ENCODE results near the gene FXYD6.

FXYD6 gene

DNA sequence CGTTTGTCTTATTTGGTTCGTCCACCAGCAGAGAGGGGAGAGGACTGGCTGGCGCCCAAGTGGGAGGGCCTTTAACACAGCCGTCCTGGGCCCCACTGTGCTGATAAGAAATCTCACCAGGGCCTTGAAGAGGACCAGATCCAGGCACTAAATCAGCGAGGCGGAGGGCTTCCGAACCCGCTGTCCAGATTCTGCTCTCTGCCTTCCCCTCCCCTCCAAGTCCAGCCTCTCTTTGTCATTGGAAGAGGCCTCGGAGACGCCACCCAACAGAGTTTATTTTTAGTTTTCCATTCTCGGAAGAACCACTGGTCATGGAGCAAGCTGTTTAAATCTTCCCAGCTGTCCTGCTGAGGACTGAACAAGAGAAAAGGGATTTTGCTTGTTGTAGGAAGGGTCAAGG, 9.3 kb upstream of the FXYD6 start:
- Histone ChIP-seq H3K9ac (ENCODE audit: low read depth, low read length) (no peak overlapping the region), H3K9me3 (ENCODE audit: control insufficient read depth, insufficient read depth, low read length) (no peaks in the 10 kb centered on the region), H3K4me1 (ENCODE audit: insufficient read depth, low read length) (peaks cover 17% of the 10 kb centered on the region), H3K36me3 (ENCODE audit: insufficient read depth, low read length) (no peaks in the 10 kb centered on the region)

DNA sequence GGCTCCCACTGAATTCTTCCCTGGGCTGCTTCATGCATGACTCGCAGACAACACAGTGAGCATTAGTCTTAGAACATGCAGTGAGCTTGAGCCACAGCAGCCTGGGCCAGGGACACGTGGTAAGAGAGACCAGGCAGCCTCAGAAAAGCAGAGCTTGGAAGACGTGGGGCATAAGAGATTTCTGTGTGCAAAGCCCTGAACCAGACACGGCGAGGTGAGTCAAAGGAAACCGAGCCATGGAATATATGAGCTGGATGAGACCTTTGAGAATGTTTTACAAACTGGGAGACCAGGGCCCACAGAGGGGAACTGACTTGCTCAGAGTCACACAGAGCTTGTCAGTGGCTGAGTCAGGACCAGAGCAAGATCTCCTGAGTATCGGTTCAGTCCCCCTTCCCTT, 8.5 kb upstream of the FXYD6 start:
- H3K4me1 ChIP-seq (ENCODE audit: insufficient read depth, low read length): peaks cover 17% of the 10 kb centered on the region
- no peaks in the 10 kb centered on the region for H3K36me3 ChIP-seq (ENCODE audit: insufficient read depth, low read length)
- no peak overlapping the region for H3K9ac ChIP-seq (ENCODE audit: low read depth, low read length)
- H3K9me3 ChIP-seq (ENCODE audit: control insufficient read depth, insufficient read depth, low read length): no peaks in the 10 kb centered on the region

DNA sequence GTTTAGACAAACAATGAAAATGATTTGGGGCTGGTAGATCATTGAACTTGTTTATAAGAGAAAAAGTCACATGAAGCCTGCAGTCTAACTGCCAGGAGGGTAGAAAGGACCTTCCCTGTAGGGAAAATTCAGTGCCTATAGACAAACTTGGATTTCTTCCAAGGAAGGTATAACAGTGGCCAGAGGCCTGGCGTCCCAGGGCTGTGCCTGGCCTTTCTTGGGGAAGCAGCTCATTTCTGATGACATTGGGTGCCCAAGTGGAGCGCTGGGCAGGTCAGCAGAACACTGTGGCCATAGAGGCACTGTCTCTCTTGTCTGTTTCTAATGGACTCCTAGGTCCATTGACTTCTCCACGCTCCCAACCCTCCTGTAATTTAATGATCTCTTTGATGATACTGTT, 6.6 kb upstream of the FXYD6 start:
- Histone ChIP-seq H3K9me3 (ENCODE audit: control insufficient read depth, insufficient read depth, low read length) (no peaks in the 10 kb centered on the region), H3K4me1 (ENCODE audit: insufficient read depth, low read length) (peaks cover 17% of the 10 kb centered on the region), H3K36me3 (ENCODE audit: insufficient read depth, low read length) (no peaks in the 10 kb centered on the region), H3K9ac (ENCODE audit: low read depth, low read length) (no peak overlapping the region)

DNA sequence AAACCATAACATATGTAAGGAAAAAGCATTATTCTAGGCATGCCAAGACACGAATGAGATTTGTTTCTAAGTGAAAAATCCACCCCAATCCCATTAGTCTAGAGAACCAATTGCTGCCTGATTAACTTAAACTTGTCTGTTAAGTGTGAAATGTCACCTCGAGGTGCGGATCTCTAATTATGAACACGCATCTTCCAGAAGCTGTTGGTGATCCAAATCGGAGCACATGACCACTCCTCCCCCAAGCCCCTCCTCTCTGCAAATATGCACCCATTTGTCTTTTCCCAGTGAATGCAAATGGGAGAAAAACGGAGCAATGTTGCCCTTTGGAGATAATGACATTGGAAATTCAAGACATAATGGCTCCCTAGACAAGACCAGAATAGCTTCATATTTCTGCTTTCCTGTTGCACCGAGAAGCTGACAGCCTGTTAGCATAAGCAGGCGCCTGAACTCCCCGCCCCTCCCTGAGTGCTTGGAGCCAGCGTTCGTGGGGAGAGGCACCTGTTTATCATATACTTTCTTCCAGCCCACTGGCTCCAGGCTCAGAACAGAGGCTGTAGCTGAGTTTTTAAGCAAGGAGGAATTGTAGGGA, 6.0 kb upstream of the FXYD6 start:
- no peaks in the 10 kb centered on the region for H3K36me3 ChIP-seq (ENCODE audit: insufficient read depth, low read length)
- peaks cover 24% of the 10 kb centered on the region; the same call in 1 of the 2 replicates for H3K4me1 ChIP-seq (ENCODE audit: insufficient read depth, low read length)
- H3K9ac ChIP-seq (ENCODE audit: low read depth, low read length): no peak overlapping the region
- H3K9me3 ChIP-seq (ENCODE audit: control insufficient read depth, insufficient read depth, low read length): no peaks in the 10 kb centered on the region

DNA sequence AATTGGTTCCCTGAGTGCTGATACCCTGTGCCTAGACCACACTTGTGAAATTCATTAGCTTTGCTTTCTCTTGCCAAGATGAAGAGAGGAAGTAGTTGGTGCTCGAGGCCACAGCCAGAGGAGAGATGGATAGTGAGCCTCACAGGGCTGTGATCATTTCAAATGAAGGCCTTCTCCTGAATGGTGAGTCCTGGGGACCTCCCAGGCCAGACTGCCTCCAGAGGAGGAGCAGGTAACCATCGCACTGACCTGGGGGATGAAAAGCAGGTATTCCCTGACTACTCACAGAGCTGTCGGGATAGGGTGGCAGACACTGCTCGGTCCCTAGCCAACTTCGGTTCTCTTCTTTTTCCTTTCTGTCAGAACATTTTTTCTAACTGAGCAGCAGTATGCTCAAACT, 4.8 kb upstream of the FXYD6 start:
- Histone ChIP-seq H3K4me1 (ENCODE audit: insufficient read depth, low read length) (peaks cover 28% of the 10 kb centered on the region), H3K36me3 (ENCODE audit: insufficient read depth, low read length) (no peaks in the 10 kb centered on the region)

DNA sequence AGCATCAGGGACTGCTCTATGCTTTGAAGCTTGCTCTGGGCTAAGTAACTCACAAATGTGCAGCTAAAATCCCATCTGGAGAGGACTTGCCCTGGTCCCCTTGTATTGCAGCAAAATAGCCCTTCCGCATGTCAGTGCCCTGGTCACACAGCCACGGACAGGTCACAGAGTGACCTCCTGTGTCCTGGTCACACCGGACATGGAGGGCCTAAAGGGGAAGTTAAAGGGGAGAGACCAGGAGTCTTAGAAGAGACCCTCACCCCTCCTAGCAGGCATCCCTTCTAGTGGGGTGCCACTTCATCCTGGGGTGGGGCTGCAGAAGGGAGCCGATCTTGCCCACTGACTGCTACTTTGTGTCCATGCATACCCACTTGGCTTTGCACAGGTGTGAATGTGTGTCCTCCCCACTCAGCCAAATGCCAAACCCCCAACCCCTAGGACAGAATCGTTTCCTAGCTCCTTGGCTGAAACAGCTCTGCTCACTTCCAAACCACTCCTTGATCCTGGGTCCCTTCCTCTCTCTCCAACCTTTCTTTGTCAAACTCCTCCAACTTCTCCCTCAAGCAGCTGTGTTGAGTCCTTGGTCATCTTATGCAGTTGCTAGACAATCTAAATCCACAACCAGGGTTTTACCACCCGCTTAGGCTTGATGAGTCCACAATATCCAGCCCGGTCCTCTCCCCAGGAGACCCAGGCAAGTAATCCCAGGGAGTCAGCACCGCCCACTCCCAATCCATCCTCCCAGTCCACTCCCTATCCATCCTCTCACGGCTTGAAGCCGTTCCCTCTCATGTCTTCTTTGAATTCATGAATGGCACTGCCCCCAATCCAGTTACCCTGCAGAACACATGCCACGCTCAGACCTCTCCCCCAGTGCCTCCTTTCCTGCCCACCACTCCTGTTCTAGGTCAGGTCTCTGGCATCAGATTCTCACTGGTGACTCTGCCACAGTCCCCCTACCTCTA, 3.3 kb upstream of the FXYD6 start:
- no peaks in the 10 kb centered on the region for H3K9me3 ChIP-seq (ENCODE audit: control insufficient read depth, insufficient read depth, low read length)
- no peaks in the 10 kb centered on the region for H3K36me3 ChIP-seq (ENCODE audit: insufficient read depth, low read length)
- H3K9ac ChIP-seq (ENCODE audit: low read depth, low read length): no peak overlapping the region
- H3K4me1 ChIP-seq (ENCODE audit: insufficient read depth, low read length): peaks cover 31% of the 10 kb centered on the region

More for the DNA sequence above, 4.8 kb upstream of the FXYD6 start:
- Histone ChIP-seq H3K9me3 (ENCODE audit: control insufficient read depth, insufficient read depth, low read length) (no peaks in the 10 kb centered on the region), H3K9ac (ENCODE audit: low read depth, low read length) (no peak overlapping the region)

DNA sequence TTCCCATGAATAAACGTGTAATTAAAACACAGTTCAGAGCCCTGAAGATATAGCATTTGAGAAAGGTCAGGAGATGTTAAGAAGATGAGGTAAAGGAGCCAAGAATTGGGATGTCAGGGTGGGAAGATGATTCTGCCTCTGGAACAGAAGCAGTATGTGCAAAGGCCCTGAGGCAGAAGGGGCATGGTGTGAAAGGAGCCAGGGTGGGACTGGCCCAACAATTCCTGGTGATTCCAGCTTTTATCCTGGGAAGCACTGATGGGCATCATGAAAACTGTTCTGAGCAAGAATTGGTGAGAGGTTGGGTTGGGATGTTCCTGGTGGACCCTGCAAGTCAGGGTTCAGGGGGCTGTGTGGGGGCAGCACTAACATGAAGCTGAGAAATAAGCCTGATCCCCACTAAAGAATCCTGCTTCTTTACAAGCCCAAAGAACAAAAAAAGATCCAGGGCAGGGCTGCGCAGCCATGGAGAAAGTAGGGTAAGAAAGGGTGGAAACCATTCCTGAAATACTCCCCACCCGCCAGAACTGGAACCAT, 2.5 kb upstream of the FXYD6 start:
- Histone ChIP-seq H3K36me3 (ENCODE audit: insufficient read depth, low read length) (no peaks in the 10 kb centered on the region), H3K4me1 (ENCODE audit: insufficient read depth, low read length) (peaks cover 34% of the 10 kb centered on the region), H3K9me3 (ENCODE audit: control insufficient read depth, insufficient read depth, low read length) (no peaks in the 10 kb centered on the region), H3K9ac (ENCODE audit: low read depth, low read length) (no peak overlapping the region)

DNA sequence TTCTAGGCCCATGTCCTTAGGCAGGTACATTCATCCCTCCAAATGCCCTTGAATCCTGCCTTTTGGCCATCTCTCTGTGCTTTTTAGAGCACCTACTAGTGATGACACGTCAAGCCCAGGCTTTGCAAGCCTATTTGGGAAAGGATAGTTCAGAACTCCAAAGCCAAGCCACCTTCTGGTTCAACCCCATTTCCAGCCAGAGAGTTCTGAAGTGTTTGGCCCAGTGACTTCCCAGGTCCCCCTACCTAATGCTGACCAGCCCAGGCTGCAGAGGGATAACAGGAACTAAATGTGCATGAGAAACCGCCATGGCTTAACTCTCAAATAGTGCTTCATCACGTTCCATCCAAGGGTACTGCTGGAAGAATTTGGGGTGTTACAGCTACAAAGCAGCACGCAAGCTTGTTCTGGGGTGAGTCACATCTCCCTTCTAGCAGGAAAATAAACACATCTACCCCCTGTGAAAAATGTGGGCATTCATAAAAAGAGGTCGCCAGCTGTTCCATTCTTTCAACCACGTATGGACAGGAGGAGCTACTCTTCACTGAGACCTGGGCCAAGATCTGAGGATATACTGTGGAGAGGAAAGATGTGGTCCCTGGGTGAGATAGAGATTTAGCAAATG, 2.0 kb upstream of the FXYD6 start:
- no peaks in the 10 kb centered on the region for H3K36me3 ChIP-seq (ENCODE audit: insufficient read depth, low read length)
- peaks cover 36% of the 10 kb centered on the region for H3K4me1 ChIP-seq (ENCODE audit: insufficient read depth, low read length)
- H3K9me3 ChIP-seq (ENCODE audit: control insufficient read depth, insufficient read depth, low read length): no peaks in the 10 kb centered on the region
- no peak overlapping the region for H3K9ac ChIP-seq (ENCODE audit: low read depth, low read length)

DNA sequence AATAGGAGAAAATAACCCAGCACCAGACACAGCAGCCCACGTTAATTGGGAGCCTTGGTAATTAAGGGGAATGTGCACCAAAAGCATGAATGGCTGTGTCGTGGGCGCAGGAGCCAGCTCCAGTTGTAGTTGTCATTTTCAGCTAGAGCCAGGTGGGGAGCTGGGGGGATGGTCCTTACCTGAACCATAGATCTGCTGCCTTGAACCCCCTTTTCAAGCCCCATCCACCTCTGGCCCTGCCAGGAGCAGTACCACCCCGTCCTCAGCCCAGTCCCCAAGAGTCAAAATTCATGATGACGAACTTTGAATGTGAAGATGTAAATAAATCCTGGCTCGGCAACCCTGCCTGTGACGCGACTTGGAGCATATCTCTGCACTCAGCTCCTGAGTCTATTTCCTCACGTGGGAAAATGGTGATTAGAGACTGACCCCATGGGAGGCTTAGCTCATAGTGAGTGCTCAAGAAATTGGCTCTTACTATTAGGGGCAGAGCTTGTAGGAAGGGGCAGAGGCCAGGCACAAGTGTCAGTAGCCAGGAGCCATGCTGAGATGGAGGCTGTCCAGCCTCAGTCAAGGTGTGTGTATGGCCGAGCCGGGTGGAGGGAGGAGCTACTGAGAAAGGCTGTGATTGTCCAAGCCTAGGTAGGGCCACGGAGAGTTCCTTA, 794 bp upstream of the FXYD6 start:
- peaks cover 28% of the 10 kb centered on the region for H3K4me1 ChIP-seq (ENCODE audit: insufficient read depth, low read length)
- no peaks in the 10 kb centered on the region for H3K36me3 ChIP-seq (ENCODE audit: insufficient read depth, low read length)
- peak overlapping the region; percentile 61; the same call in 1 of the 2 replicates for H3K9ac ChIP-seq (ENCODE audit: low read depth, low read length)
- no peaks in the 10 kb centered on the region for H3K9me3 ChIP-seq (ENCODE audit: control insufficient read depth, insufficient read depth, low read length)

DNA sequence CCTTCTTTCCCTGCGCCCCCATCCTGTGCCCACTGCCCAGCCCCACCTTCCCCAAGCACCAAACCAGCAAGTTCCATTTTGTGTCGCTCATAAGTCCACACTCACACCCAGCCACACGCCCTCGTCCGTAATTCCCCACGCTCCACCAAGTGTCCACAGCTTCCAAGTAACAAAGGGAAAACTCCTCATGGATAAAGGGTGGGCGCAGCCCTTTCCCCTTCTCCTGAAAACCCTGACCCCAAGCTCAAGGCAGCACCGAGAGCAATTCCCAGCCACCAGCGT, 458 bp downstream of the FXYD6 start:
- Histone ChIP-seq H3K9ac (ENCODE audit: low read depth, low read length) (peak overlapping the region; percentile 76), H3K36me3 (ENCODE audit: insufficient read depth, low read length) (no peaks in the 10 kb centered on the region), H3K4me1 (ENCODE audit: insufficient read depth, low read length) (peaks cover 25% of the 10 kb centered on the region), H3K9me3 (ENCODE audit: control insufficient read depth, insufficient read depth, low read length) (no peaks in the 10 kb centered on the region)

DNA sequence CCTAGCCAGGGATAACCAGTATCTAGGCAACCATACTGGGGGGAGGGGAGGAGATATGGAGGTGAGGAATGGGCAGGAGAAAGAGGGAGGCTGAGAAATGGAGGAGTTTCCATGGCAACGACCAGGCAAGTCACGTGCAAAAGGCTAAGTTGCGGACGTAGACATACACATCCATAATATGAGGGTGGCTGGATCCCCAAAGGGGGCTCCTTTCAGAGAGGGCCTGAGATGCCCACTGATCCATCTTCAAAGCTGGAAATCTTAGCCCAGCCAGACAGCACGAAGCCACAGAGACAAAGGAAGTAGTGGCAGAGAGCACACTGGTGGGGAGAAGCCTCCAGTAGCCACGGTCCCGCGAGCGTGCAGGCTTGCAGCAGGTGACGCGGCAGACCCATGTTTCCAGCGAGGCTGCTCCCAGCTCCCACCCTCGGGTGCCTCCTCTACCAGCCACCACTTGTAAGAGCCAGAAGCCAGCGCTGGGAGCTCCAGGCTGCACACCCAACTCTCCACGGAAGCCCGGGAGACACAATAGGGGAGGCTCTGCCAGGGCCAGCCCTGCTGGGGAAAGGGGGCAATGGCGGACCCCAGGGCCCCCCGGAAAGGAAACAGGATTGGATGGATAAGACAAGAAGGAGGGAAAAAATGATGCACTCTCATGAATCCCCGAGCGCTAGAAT, 938 bp downstream of the FXYD6 start:
- no peaks in the 10 kb centered on the region for H3K36me3 ChIP-seq (ENCODE audit: insufficient read depth, low read length)
- H3K9ac ChIP-seq (ENCODE audit: low read depth, low read length): peak overlapping the region; percentile 76
- H3K9me3 ChIP-seq (ENCODE audit: control insufficient read depth, insufficient read depth, low read length): no peaks in the 10 kb centered on the region
- H3K4me1 ChIP-seq (ENCODE audit: insufficient read depth, low read length): peaks cover 25% of the 10 kb centered on the region

DNA sequence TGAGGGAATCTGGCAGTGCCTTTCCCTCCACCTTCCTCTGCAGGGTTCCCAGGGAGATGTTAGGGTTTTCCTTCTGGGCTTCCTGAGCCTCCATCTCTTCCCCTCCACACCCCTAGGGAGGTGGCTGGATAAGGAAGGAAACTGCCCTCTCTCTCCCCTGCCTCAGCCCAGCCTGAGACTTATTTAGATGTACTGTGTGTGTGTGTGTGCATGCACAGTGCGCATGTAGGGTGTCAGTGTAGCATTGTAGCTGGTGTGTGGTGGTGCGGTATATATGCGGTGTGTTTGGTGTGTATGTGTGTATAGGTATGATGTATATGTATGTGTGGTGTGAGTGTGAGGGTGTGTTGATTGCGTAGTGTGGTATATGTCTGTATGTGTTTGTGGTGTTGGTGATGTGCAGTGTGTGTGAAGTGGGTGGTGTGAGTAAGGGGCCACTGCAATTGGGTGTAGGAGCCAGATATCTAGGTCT, 1.5 kb downstream of the FXYD6 start:
- H3K36me3 ChIP-seq (ENCODE audit: insufficient read depth, low read length): no peaks in the 10 kb centered on the region
- peaks cover 29% of the 10 kb centered on the region for H3K4me1 ChIP-seq (ENCODE audit: insufficient read depth, low read length)
- H3K9me3 ChIP-seq (ENCODE audit: control insufficient read depth, insufficient read depth, low read length): no peaks in the 10 kb centered on the region
- H3K9ac ChIP-seq (ENCODE audit: low read depth, low read length): peak overlapping the region; percentile 76; the same call in 1 of the 2 replicates

DNA sequence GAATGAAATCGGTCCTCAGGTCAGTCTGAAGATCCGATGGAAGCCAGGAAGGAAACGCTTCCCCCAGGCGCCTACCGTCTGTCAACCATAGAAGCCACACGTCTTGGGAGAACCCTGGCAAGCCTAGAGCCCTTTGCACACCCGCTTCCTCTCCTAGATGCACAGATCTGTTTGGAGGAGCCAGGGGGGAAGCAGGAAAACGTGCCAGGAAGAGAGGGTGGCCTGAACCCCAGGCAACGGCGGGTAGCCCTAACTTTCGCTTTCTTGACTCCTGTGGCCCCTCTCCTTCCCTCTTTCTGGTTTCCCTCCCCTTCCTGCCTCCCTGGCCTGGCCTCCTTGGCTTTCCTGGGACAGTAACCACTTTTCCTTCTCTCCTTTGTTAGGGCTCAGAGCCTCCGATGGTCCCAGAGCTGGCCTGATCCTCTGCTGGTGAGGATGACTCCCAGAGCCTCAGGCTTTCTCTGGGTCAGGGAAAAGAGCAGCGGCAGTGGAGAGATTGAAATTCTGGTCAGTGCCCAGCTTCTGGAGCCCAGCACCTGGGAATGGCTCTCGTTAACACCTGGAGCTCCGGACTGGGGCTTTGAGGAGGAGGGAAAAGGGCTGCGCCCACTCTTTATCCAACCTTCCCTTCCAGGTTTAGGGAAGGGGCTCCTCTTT, 2.1 kb downstream of the FXYD6 start:
- Histone ChIP-seq H3K36me3 (ENCODE audit: insufficient read depth, low read length) (no peaks in the 10 kb centered on the region), H3K9me3 (ENCODE audit: control insufficient read depth, insufficient read depth, low read length) (no peaks in the 10 kb centered on the region), H3K4me1 (ENCODE audit: insufficient read depth, low read length) (peaks cover 31% of the 10 kb centered on the region), H3K9ac (ENCODE audit: low read depth, low read length) (peak overlapping the region; percentile 5)

Measured in ES-I3 (cell line).